OCI-LY3 (cell line): ENCODE data around the gene ROCK2.

Experiments
- CTCF ChIP-seq: fragments of 200-600, 300-600 bp; sonication (generic); IDR thresholded peaks from 2 replicates; pipeline ENCODE4 v1.5.1; 2014; ENCODE audit warnings: antibody characterized with exemption, low read length, low read depth
- EZH2phosphoT487 ChIP-seq: fragments of 200-600 bp; shearing (Covaris generic); IDR thresholded peaks from 2 replicates; pipeline ENCODE4 v1.6.1; 2018; ENCODE audit warnings: antibody characterized with exemption, mixed run types, low read depth

GRCh38 chr2:11309706-11310105 is 34.7 kb downstream of the ROCK2 start:
- TF ChIP-seq CTCF (no peak), EZH2phosphoT487 (no peak)
